ENCODE data around the gene THBS2. TPM values are rescaled to one million over a fixed set of nuclear protein-coding genes. Genes with fewer than 3 reads are reported as not detected.

The THBS2 gene
- total RNA-seq, 1 donor from 2014 or later, result 4.2 TPM

GRCh38 chr6:169172946-169173345 is 80.7 kb downstream of the THBS2 start:
- H3K27ac Mint-ChIP-seq, result no peak overlapping the region

GRCh38 chr6:169172456-169172855 is 81.2 kb downstream of the THBS2 start:
- no peak for TF ChIP-seq CTCF (conservative IDR thresholded peaks at IDR 0.05)
- no peak for DNase-seq (ENCODE audit: extremely low spot score, unreplicated experiment)
- Mint-ChIP-seq H3K36me3 (no peaks in the 10 kb centered on the region), H3K27ac (no peak overlapping the region), H3K9me3 (peaks cover 5% of the 10 kb centered on the region), H3K4me1 (ENCODE audit: unreplicated experiment) (peaks cover 15% of the 10 kb centered on the region), H3K27me3 (no peaks in the 10 kb centered on the region), H3K4me3 (no peak overlapping the region)

More at GRCh38 chr6:169172946-169173345, 80.7 kb downstream of the THBS2 start:
- Mint-ChIP-seq H3K36me3 (no peaks in the 10 kb centered on the region), H3K27me3 (no peaks in the 10 kb centered on the region), H3K9me3 (peaks cover 5% of the 10 kb centered on the region), H3K4me1 (ENCODE audit: unreplicated experiment) (peaks cover 15% of the 10 kb centered on the region), H3K4me3 (no peak overlapping the region)
- TF ChIP-seq CTCF (conservative IDR thresholded peaks at IDR 0.05), result no peak
- DNase-seq (ENCODE audit: extremely low spot score, unreplicated experiment), result no peak

- Mint-ChIP-seq H3K27me3 (no peaks in the 10 kb centered on the region), H3K27ac (no peak overlapping the region), H3K36me3 (no peaks in the 10 kb centered on the region), H3K4me1 (ENCODE audit: unreplicated experiment) (peaks cover 15% of the 10 kb centered on the region), H3K9me3 (peaks cover 5% of the 10 kb centered on the region), H3K4me3 (no peak overlapping the region)
- DNase-seq (ENCODE audit: extremely low spot score, unreplicated experiment), result no peak
- TF ChIP-seq CTCF (conservative IDR thresholded peaks at IDR 0.05), result no peak
Observed at GRCh38 chr6:169171951-169172350, 81.7 kb downstream of the THBS2 start.

GRCh38 chr6:169171016-169171415 is 82.6 kb downstream of the THBS2 start:
- peaks cover 5% of the 10 kb centered on the region for H3K9me3 Mint-ChIP-seq
- no peak overlapping the region for H3K4me3 Mint-ChIP-seq
- no peak overlapping the region for H3K27ac Mint-ChIP-seq
- TF ChIP-seq CTCF (conservative IDR thresholded peaks at IDR 0.05), result no peak
- DNase-seq (ENCODE audit: extremely low spot score, unreplicated experiment), result no peak
- H3K36me3 Mint-ChIP-seq, result no peaks in the 10 kb centered on the region
- peaks cover 15% of the 10 kb centered on the region for H3K4me1 Mint-ChIP-seq (ENCODE audit: unreplicated experiment)
- no peaks in the 10 kb centered on the region for H3K27me3 Mint-ChIP-seq

GRCh38 chr6:169170583-169170955 is 83.1 kb downstream of the THBS2 start:
- no peaks in the 10 kb centered on the region for H3K36me3 Mint-ChIP-seq
- no peak overlapping the region for H3K27ac Mint-ChIP-seq
- no peaks in the 10 kb centered on the region for H3K27me3 Mint-ChIP-seq
- H3K4me1 Mint-ChIP-seq (ENCODE audit: unreplicated experiment), result peaks cover 14% of the 10 kb centered on the region
- no peak overlapping the region for H3K4me3 Mint-ChIP-seq
- H3K9me3 Mint-ChIP-seq, result peaks cover 5% of the 10 kb centered on the region
- TF ChIP-seq CTCF (conservative IDR thresholded peaks at IDR 0.05), result no peak
- no peak for DNase-seq (ENCODE audit: extremely low spot score, unreplicated experiment)

All from type B pancreatic cell (in vitro differentiated cells).